GM19023 (cell line): Measurements from ENCODE around the gene CCSER2.
A peak's percentile ranks its signal among the peaks of the same experiment; 100 is the strongest.
"Not testable (repeated sequence)": the region's sequence is repeated elsewhere in the genome, so short reads cannot be mapped to it uniquely, and the experiment has no call there.

Experiments used
- ATAC-seq: cut with Tn5 transposase; IDR thresholded peaks from one replicate; pipeline ENCODE4 v1.9.1; 2021; ENCODE audit warnings: mild to moderate bottlenecking, moderate library complexity; ENCODE audit not compliant: unreplicated experiment

CCSER2 gene

GRCh38 chr10:84347575-84348002 lies 19.2 kb downstream of the CCSER2 start:
- ATAC-seq: not testable (repeated sequence)

GRCh38 chr10:84348447-84348846 lies 20.1 kb downstream of the CCSER2 start:
- no peak for ATAC-seq

- ATAC-seq: no peak
Observed at GRCh38 chr10:84348860-84349259, 20.5 kb downstream of the CCSER2 start.

GRCh38 chr10:84352251-84352842 lies 24.0 kb downstream of the CCSER2 start:
- peak; percentile 91 for ATAC-seq

GRCh38 chr10:84353052-84353803 lies 24.8 kb downstream of the CCSER2 start:
- ATAC-seq: no peak

GRCh38 chr10:84354623-84355022 lies 26.2 kb downstream of the CCSER2 start:
- ATAC-seq: no peak

- ATAC-seq: no peak
Observed at GRCh38 chr10:84355106-84355505, 26.7 kb downstream of the CCSER2 start.

GRCh38 chr10:84356928-84357327 lies 28.5 kb downstream of the CCSER2 start:
- ATAC-seq: no peak

GRCh38 chr10:84358743-84359142 lies 30.4 kb downstream of the CCSER2 start:
- no peak for ATAC-seq

- no peak for ATAC-seq
Observed at GRCh38 chr10:84360637-84361365, 32.4 kb downstream of the CCSER2 start.

- ATAC-seq: no peak
Observed at GRCh38 chr10:84365335-84365881, 37.0 kb downstream of the CCSER2 start.

- no peak for ATAC-seq
Observed at GRCh38 chr10:84366041-84366440, 37.7 kb downstream of the CCSER2 start.

GRCh38 chr10:84367256-84367655 lies 38.9 kb downstream of the CCSER2 start:
- no peak for ATAC-seq

GRCh38 chr10:84368828-84369227 lies 40.4 kb downstream of the CCSER2 start:
- ATAC-seq: no peak

- ATAC-seq: no peak
Observed at GRCh38 chr10:84370283-84370682, 41.9 kb downstream of the CCSER2 start.

GRCh38 chr10:84371944-84372343 lies 43.6 kb downstream of the CCSER2 start:
- no peak for ATAC-seq

GRCh38 chr10:84373000-84373399 lies 44.6 kb downstream of the CCSER2 start:
- no peak for ATAC-seq

- ATAC-seq: no peak
Observed at GRCh38 chr10:84374455-84374854, 46.1 kb downstream of the CCSER2 start.

GRCh38 chr10:84375011-84375410 lies 46.6 kb downstream of the CCSER2 start:
- ATAC-seq: no peak

- ATAC-seq: no peak
Observed at GRCh38 chr10:84375881-84376280, 47.5 kb downstream of the CCSER2 start.

GRCh38 chr10:84388148-84388547 lies 59.8 kb downstream of the CCSER2 start:
- no peak for ATAC-seq

GRCh38 chr10:84390364-84390763 lies 62.0 kb downstream of the CCSER2 start:
- ATAC-seq: no peak
